Amniotic stem cell (primary cell): ENCODE measurements around the gene EVX1.

Experiments used
- DNase-seq: peaks from one replicate; lab custom pipeline; 2025; lab: John Stamatoyannopoulos, UW

The EVX1 gene

DNA sequence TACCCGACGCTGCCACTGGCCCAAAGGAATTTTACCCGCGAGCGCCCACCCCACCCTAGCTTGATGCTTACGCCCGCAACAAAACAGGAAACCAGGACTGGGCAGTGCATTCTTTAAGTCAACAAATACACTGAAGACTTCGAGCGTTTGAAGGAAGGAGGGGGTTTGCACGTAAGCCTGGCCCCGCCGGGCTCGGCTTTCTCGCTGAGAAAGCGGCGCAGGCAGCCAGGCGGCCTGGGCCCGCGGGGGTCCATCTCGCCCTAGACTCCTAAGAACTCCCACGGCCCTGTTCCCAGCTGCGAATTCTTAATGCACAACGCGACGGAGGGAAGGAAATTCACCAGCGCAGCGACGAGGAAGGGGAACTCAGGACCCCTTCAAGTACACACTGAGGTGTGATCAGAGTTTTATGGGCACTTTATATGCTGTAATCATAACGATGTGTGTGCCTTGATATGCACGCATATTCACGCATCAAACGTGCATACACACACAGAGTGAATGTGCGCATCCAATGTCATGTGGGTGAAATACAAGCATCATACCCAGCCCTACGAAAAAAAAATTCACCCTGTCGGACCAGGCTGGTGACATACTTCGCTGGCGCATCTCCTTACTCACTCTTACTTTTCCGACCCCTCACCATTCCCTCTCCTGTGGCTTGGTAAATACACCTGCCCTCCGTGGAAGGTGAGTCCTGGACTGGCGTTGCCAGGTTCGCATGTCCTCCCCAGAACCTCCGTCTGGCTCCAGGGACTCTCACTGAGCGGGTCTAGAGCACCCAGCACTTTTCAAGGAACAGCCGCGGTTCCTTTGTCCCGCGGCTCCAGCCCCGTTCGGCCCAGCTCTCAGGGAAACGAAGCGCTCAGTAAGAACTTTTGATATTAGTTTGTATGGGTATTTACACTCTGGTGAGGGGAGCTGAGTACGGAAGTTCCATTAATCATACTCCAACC, 37.0 kb upstream of the EVX1 start:
- no peak for DNase-seq

DNA sequence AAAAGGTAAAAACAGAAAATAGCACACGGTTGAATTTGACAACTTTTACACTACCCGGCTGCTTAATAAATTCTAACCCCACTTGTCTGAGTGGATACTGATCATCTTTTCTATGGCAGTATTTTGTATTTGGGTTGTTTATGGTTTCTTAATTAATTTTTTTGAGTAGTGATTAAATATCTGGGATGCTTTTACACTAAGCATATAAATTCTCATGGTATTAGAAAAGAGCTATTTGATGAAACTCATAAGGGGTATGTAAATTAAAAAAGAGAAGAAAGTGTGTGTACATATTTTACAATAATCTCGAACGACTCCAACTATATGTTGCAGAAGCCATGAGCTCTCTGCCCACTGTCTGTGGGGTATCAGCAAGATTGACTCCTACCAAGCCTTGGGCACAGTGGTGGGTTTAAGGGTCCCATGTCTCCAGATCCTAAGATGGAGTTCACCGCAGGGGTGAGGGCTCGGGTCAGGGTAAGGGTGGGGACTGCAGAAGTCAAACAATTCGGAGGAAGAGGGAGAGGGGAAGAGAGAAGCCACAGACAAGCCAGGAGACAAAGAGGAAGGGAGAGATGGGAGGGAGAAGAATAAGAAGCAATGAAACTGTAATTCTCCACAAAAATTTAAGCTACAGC, 35.1 kb upstream of the EVX1 start:
- DNase-seq, result no peak

DNA sequence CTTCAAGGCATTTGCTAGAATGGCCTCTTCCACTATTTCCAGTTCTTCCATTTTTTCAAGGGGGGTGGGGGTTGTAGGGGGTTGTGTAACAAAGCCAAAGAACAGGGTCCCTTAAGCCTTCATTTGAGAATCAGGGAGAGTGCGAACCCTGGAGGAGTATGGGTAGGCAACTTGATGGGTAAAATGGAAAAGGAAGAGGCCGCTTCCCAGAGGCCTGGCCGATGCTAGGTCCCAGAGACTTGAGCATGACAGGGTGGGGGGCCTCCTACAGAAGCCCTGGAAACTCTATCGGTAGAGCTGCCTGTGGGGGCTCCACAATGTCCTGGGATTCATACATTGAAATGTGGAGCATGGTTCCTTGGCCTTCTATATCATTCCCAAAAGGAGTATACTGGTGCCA, 33.6 kb upstream of the EVX1 start:
- no peak for DNase-seq

DNA sequence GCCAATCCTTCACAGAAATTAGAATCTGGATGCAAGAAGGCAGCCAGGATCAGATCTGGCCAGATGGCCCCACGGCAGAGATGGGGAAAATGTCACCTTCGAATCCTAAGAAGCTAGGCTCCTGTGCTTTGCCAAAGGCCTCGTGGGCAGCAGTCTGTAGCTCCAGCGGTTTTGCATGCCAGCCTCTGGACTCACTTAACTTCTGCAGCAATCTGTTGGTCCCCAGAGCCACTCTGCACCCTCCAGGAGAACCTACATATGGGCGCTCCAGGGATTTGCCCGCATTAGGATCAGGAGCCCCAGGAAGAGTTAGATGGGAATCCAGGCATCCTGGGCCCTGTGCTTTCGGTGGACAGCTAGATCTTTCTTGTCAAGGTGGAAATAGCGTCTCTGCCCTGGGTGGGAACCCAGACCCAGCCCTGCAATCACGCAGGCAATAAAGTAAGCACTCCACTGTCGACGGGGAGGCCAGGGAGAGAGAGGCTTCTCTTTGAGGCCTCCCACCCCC, 32.6 kb upstream of the EVX1 start:
- no peak for DNase-seq

DNA sequence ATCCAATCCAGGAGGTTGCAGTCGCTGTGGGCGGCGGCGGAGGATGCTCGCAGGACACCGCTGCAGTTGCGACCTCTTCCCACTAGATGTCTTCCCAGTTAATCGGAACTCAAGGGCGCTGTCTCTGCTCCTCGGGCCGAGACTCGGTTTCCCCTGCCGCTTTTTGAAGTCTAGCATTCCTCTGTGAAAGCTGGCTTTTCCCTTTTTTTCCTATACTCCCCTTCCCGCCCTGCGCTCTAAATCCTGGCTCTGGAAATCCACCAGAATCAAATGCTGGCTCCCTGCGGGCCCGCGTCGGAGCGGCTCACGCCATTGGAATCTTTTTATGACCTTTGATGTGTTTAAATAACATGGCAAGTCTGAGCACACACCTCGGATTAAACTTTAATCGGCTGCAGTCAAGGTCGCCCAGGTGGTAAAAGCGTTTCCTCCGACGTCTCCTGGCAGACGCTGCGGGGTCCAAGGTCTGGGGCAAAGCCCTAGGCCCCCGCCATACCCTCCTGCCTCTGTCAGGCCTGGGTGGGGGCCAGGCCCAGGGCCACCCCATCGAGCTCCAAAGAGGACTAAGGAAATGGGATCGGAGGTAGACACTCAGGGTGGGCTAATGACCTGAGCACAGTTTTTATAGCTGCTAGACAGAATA, 32.0 kb upstream of the EVX1 start:
- peak; percentile 13 for DNase-seq

DNA sequence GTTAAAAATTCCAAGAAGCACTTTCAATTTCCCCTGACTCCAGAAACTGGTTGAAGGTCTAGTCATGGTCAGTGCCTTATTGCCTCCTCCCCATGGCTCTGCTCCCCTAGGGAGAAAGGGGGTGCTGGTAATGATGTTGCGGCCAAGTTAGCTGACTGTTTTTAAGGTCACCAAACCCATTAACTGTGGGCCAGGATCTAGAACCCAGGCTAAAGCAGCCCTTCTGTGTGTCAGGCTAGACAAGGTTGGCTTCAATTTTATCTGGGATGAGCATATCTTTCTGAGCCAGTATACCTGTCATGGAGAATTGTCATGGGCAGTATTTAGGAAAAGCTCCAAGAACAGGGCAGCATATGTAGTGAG, 31.5 kb upstream of the EVX1 start:
- DNase-seq, result no peak

DNA sequence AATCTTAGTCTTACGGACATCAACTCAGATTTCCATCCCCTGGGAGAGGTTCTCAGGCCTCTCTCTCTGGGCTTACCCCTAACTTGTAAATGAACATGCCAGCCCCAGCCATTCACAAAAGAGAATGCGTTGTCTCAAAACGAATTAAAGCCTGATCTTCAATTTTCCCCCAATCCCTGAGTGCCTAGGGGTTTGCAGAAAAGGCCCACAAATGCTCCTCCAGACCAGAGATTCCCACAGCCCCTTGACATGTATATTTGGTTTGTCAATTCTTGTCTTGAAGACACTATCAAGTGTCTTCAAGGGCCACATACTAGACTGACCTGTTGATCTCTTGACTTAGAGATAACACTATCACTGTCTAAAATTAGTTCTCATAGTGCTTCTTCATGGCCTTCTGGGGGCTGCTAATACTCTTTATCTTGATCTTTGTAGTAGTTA, 30.8 kb upstream of the EVX1 start:
- DNase-seq, result no peak

DNA sequence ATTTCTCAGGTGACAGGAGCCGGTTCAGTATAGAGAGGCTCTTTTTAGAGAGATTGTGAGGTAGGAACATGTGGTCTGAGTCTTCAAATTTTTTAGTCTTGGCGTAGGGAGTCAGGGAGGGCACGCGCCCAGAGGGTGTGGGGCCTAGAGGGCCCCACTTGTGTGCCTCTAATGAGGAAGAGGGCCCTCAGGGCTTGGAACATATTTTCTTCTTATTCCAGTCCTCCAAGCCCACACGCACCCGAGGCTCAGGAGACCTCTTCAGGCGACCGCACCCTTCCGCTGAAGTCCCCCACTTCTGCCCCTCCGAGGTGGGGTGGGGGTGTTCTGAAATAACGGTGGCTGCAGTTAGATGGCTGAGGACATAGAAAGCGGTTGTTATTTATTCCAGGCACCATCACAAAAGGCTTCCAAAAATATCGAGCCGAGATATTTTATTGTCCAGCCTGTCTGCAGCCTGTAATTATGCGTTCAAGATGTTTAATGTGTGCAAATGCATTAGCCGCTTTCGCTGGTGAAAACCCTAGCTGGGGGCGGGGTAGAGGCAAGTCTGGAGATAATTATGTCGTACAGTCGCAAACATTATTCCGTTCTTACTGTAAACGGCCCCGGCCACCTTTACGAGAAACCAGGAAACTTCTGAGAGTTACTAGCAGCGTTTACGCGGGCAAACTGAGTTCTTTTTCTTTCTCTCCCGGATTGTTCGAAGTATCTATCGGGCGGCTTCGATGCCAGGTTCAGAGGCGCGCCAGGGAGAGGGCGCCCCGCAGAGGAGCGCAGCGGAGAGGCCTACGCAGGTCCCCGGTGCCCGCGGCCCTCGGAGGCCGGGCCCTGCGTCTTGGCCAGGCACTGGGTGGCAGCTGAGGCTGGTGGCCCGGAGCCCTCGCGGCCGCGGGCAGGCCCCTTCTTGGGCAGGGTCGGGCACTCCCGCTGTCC, 29.8 kb upstream of the EVX1 start:
- DNase-seq, result no peak

DNA sequence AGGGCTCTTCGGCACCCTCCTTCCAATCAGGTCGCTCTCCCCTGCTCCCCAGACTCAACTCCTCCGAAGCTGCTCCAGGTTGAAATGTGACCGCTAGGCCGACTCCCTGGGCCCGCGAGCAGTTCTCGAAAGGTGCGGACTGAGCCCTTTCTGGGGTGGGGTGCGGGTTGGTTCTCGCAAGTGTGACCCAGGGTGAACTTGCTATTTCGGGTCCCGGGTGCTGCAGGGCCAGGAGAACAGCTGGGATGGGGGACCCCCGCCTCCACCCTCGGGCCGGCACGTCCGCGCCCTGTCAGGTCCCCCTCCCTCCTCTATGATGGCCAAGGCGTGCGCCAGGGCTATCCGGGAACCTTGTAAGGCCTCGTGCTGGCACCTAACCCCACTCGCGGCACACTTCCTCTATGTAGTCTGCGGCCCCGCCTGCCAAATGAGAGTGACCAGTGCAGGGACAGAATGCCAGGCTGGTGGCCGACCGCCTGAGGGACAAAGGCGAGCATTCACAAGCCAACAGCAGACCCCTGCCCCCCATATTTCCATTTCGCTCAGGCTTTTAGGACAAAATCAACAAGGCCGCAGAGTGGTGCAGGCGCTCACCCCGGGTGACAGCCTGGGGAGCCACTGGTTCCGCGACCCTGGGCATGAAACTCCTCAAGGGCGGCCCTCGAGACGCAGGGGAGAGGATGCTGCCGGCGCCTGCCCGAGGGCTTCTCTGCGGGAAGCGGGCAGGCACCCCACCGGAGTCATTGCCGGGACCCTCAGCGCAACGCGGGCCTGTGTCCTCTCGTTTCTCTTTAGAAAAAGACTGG, 29.0 kb upstream of the EVX1 start:
- no peak for DNase-seq

DNA sequence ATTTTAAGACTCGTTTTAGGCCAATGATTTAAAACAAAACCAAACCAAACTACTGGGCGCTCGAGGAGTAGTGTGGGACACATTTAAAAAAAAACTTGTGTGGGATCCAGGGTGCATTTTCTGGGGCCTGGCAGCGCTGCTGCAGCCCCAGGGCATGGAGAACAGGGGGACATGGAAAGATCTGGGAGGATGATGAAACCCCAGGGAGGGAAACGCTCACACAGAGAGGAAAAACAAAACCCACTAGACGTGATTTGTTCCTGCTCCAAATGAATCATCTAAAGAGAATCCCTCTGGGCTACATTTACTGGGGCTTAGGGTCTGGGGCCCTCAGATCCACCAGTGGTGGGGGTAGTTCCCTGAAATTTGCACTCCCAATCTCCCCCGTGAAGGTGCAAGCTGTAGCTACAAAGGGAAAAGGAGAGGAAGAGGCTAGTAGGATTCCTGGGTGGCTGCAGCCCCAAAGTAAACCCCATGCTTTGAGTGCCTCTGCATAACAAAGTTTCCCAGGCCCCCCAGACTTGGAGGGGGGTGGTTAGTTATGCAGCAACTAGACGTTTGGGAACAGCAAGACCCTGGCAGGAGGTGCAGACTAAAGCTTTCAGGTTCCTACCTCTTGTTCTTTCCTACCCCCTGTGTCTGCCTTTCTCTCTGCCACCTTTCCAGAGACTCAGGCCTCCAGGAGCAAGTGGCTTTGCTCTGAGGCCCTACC, 28.2 kb upstream of the EVX1 start:
- no peak for DNase-seq

DNA sequence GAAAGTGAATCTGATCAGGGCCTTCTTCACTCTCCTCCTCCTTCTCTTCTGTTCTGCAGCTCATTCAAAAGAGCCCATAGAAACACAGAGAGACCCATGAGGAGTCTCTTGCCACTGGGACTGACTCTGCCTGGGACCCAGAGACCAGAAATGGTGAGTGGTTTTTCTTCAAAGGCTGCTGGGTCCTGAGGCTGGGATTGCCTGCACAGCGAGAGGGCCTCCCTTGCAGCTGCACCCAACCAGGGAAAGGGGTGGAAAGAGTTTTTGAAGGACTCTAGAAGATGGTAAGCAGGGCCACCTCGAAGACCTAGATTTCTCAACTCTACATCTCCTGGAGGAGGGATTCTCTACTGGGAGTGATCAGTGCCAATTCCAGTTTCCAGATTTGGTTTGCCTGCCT, 27.2 kb upstream of the EVX1 start:
- no peak for DNase-seq

DNA sequence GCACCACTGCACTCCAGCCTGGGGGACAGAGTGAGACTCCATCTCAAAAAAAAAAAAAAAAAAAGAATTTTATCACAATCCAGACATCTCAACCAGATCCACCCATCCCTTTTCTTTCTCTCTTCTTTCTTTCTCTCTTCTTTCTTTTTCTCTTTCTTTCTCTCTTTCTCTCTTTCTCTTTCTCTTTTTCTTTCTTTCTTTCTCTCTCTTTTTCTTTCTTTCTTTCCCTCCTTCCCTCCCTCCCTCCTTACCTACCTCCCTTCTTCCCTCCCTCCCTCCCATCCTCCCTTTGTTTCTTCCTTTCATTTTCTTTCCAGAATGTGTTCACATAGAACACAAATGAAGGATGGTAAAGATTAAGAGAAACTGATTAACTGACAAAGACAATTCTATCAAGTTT, 24.7 kb upstream of the EVX1 start:
- DNase-seq, result no peak

DNA sequence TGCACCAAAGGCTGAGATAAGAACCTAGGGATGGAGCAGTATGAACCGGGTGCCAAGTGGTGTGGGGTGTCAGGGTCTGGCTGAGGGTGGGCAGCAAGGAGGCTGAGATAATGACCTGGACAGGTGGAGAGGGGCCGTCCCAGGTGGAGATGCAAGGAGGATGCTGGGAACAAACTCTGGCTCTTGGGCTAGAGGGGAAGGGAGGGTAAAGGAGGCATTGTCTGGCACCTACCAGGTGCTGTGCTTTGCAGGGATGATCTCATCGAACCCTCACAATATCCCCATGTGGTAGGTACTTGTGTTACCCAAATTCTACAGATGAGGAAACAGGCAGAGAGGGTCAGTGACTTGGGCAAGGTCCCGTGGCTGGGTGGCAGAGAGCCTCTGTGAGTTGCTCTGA, 22.8 kb upstream of the EVX1 start:
- no peak for DNase-seq

DNA sequence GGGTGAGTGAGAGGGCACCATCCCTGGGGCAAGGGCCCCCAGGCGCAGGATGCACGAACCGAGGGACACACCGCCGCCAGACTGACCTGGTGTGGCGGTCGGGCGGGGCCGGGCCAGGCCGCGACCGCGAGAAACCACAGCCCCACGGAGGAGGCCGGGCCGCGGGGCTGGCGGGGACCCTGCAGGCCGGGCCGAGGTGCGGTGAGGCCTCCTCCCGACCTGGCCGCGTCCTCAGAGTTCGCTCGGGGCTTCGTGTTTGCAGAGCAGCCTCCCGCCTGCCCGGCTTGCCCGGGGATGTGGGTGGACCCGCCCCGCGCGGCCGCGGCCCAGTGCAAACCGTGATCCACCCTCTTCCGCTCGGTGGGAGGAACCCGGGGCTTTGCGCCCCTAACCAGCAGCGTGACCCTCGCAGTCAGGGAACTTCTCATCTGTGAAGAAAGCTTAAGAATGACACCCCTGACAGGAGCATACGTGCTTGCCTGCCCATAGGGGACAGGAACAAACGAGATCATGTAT, 22.1 kb upstream of the EVX1 start:
- no peak for DNase-seq

DNA sequence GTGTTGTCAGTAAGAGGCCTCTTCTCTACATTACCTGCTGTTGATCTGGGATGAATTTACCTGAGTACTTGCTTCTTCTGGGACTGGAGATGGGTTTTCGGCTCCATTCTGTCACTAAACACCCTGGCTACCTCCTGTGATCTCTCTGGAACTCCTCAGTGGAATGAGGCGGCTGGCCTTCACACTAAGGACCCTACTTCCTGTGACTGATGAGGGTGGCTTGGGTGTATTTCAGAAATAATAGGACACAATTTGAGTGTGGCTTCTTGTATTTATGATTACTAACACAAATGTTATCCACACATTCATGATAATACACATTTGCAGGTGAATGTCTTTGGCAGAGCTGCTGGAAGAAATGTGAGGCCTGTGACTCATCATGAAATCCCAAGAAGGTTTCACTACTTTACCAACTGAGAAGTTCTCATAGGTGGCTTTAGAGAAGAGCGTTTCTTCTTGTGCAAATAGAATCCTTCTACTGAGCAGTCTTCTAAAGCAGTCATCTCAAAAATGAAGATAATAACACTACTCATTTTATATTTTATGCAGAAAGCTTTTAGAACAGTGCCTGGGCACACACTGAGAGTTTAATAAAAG, 21.3 kb upstream of the EVX1 start:
- no peak for DNase-seq

DNA sequence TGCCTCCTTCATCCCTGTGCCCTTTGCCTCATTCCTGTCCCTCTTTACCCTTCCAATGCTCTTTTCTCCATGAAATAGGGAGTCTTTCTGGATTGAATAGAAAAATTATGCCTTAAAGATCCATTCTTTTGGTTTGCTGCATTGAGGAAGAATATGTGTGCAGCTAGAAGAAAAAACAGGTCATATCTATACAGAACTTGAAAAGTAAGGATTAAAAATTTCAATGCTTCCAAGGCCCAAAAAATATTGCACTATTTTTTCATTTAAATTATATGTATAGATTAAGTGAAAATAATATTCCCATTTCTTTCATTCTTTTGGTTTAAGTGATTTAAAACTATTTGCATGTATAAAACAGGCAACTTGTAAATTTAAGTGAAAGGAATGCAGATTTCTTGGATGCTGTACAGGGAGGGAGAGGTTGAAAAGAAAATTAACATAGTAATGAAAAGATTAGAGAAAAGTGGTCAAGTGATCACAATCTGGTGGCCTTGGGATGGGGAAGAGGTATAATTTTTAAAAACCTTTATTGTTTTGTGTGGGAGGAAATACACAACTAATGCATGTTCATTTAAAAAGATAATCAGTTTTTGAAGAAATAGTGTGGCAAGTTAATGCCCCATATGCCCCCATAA, 18.5 kb upstream of the EVX1 start:
- DNase-seq, result no peak

DNA sequence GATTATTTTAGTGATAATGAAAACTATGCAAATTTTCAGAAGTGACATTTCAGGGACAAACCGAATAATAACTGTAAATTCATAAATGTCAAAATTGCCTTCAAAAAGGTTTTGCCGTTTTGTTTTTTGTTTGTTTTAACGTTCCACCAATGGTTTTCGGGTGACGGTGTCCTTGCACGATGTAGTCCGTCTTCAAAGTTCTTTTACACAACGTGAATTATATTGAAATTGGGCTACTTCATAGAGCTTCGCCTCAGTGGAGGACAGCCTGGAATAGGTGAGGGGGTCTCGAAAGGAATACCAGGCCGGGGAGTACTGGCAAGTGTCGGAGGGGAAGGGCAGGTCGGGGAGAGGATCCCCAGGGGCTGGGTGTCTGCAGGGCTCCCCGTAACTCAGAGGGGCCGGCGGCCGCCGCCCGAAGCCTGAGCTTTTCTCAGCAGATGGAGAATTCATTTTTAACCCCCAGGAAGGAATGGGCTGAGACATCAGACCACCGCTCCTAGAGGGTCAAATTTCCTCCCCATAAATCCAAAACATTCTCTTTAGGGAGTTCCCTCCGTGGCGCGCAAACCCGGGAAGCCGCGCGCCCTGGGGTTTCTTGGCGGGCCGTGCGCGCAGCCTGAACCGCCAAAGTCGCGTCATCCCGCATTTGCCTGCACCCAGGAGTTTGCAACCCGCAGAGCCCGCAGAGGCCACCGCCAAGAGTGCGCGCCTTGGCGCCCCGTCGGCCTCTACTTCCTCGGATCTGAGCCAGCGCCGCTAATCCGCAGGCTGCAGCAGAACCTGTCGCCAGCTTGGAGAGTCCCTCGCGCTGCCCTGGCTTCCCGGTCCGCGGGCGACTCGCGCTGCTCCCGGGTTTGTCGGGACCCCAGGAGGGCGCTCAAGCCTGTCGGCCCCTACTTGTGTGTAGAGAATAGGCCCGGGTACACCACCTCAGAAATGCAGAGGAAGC, 17.3 kb upstream of the EVX1 start:
- no peak for DNase-seq

DNA sequence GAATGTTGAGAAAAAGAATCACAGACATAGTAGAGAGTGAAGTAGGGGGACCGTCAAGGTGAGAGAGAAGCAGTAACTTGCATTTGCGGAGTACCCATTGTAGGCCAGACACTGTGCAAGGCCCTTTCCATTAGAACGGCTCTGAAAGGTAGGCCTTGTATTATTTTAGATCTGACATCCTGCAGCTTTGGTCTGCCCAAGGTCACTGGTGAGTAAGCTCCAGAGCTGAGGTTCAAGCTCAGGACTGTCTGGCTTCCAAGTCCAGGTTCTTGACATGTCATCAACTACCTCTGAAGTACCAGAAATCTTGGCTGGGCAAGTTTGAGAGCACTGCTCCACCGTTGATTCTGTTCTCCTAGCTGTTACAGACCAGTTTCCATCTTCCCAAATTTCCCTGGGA, 13.2 kb upstream of the EVX1 start:
- no peak for DNase-seq
